Smooth muscle cell of the brain vasculature (primary cell): ENCODE data around the gene OTOF.

Experiments used
- DNase-seq: peaks from one replicate; pipeline ENCODE4 v3.0.0-alpha.2; 2012; ENCODE audit warnings: low read depth, low spot score

OTOF gene

GRCh38 chr2:26500406-26500805 is 22.5 kb upstream of the OTOF start:
- DNase-seq: no peak

- DNase-seq: no peak
These were observed 17.9 kb upstream of the OTOF start for GRCh38 chr2:26495705-26496297.

GRCh38 chr2:26494891-26495290 is 17.0 kb upstream of the OTOF start:
- no peak for DNase-seq

- no peak for DNase-seq
These were observed 16.3 kb upstream of the OTOF start for GRCh38 chr2:26494199-26494598.

- DNase-seq: no peak
These were observed 15.6 kb upstream of the OTOF start for GRCh38 chr2:26493566-26493965.

- no peak for DNase-seq
These were observed 15.0 kb upstream of the OTOF start for GRCh38 chr2:26492749-26493515.

- no peak for DNase-seq
These were observed 13.7 kb upstream of the OTOF start for GRCh38 chr2:26491563-26492167.

GRCh38 chr2:26489213-26489850 is 11.4 kb upstream of the OTOF start:
- DNase-seq: no peak

GRCh38 chr2:26488463-26489212 is 10.7 kb upstream of the OTOF start:
- no peak for DNase-seq

- DNase-seq: no peak
These were observed 9.3 kb upstream of the OTOF start for GRCh38 chr2:26487192-26487591.

GRCh38 chr2:26486789-26487188 is 8.9 kb upstream of the OTOF start:
- no peak for DNase-seq

GRCh38 chr2:26485725-26486418 is 7.9 kb upstream of the OTOF start:
- DNase-seq: no peak

- DNase-seq: no peak
These were observed 7.2 kb upstream of the OTOF start for GRCh38 chr2:26485099-26485498.

- no peak for DNase-seq
These were observed 6.7 kb upstream of the OTOF start for GRCh38 chr2:26484579-26484978.

- DNase-seq: no peak
These were observed 6.1 kb upstream of the OTOF start for GRCh38 chr2:26483957-26484565.

GRCh38 chr2:26483516-26483915 is 5.6 kb upstream of the OTOF start:
- no peak for DNase-seq

- no peak for DNase-seq
These were observed 5.1 kb upstream of the OTOF start for GRCh38 chr2:26483027-26483326.

GRCh38 chr2:26482211-26483026 is 4.5 kb upstream of the OTOF start:
- no peak for DNase-seq

GRCh38 chr2:26481706-26482105 is 3.8 kb upstream of the OTOF start:
- no peak for DNase-seq
